Sigmoid colon (tissue), 7 donors: ENCODE results near the gene PSMB7. TPM values are rescaled to one million over a fixed set of nuclear protein-coding genes. Genes with fewer than 3 reads are reported as not detected.

Source experiments
- DNase-seq: peaks from one replicate; pipeline ENCODE4 v3.0.0-alpha.2; 2019
- H3K27ac ChIP-seq, 4 donors: fragments of 200-600 bp; sonication (generic); one replicate each; pipeline ENCODE4 v1.5.1; 2016 to 2019; ENCODE audit warnings: mild to moderate bottlenecking in 1 of 4
- H3K27me3 ChIP-seq, 3 donors: fragments of 200-600 bp; sonication (generic); one replicate each; pipeline ENCODE4 v1.5.1; 2019; ENCODE audit warnings: mild to moderate bottlenecking in 1 of 3
- H3K36me3 ChIP-seq, 4 donors: fragments of 200-600 bp; sonication (generic); one replicate each; pipeline ENCODE4 v1.5.1; 2016 to 2019
- H3K4me1 ChIP-seq, 4 donors: fragments of 200-600 bp; sonication (generic); one replicate each; pipeline ENCODE4 v1.5.1; 2017 to 2019
- H3K4me3 ChIP-seq, 4 donors: fragments of 200-600 bp; sonication (generic); one replicate each; pipeline ENCODE4 v1.5.1; 2017 to 2019; ENCODE audit warnings: mild to moderate bottlenecking in 2 of 4, moderate library complexity in 1 of 4
- H3K9me3 ChIP-seq, 4 donors: fragments of 200-600 bp in 3 of 4; sonication (generic) in 3 of 4; one replicate each; pipeline versions ENCODE4 v1.5.1 to v1.6.1; 2013 to 2019
- CTCF ChIP-seq, 4 experiments: fragments of 450-650 bp in 3 of 4; fragments of 200-600 bp in 1 of 4; IDR thresholded peaks; one replicate each; pipeline ENCODE4 v1.5.1; 2016 to 2019; ENCODE audit warnings: antibody characterized with exemption in 4 of 4, mild to moderate bottlenecking in 3 of 4, moderate library complexity in 2 of 4
- EP300 ChIP-seq, 4 donors: sonication (generic); formaldehyde crosslinking; IDR thresholded peaks; one replicate each; pipeline ENCODE4 v1.6.1; 2017; ENCODE audit warnings: antibody characterized with exemption in 4 of 4
- POLR2A ChIP-seq, 2 donors: fragments of 450-650 bp; IDR thresholded peaks; one replicate each; pipeline ENCODE4 v1.6.1; 2016; ENCODE audit warnings: antibody characterized with exemption in 2 of 2, mild to moderate bottlenecking in 2 of 2, moderate library complexity in 2 of 2
- POLR2AphosphoS5 ChIP-seq, 4 donors: sonication (generic); formaldehyde crosslinking; IDR thresholded peaks; one replicate each; pipeline ENCODE4 v1.6.1; 2017; ENCODE audit warnings: antibody characterized with exemption in 4 of 4
- WGBS, 2 donors: extraction: QIAGEN DNeasy Blood & Tissue Kit; methylation state at CpG; one replicate each; pipeline ENCODE4 v1.1.7; 2013; 5-methylcytosine and 5-hydroxymethylcytosine counted together
- intact Hi-C: fragments of 100-400 bp; cut with DNase I; formaldehyde crosslinking; loops from one replicate; pipeline ENCODE4 v1.15.1; 2023
- polyA plus RNA-seq, 3 donors: library from polyadenylated mRNA; stranded (reverse); fragments of 200-250 nt; gene quantifications; one replicate each; pipeline ENCODE4 v1.2.3, GENCODE V29; 2013
- total RNA-seq, 4 donors: library from RNA; depleted of rRNA; stranded (reverse); fragments of >200 nt; gene quantifications; one replicate each; pipeline ENCODE4 v1.1.0, GENCODE V29; 2016
- donor health status: healthy with polysubstance abuse.
- donor health status: Bipolar disorder and iron deficiency.
- donor health status: healthy.

PSMB7 gene
- total and polyA plus RNA-seq, 7 donors, result 136 to 179 (median 171) TPM

DNA sequence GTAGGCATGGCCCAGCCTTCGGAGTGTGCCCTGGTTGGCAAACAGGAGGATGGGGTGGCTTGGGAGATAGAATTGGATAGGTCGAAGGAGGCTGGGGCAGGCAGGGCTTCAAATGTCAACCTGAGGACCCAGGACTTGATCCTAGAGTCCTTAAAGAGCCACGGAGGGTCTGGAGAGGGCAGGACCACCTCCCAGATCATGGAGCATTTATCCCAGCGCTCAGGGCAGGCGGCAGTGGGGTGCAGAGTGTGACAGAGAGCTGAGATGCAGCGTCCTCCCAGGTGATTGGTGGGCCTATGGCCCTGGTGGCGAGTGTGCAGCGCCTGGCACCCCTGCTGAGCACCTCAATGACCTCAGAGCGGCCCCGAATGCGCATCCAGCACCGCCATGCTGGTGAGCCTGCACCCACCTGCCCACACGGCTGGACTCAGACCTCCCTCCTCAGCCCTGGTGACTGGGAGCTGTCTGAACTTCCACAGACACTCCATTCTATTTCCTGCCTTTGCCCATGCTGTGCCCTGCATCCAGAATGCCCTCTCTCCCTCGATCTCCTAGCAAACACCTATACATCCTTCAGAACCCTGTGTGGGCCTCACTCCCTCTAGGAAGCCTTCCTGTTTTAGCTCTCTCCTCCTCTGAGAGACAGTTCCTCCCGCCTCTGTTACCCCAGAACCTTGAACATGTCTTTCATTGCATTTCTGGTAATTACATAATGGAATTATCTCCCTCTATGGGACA is 41.3 kb upstream of the PSMB7 start:
- intact Hi-C loops, result no loop called here
- Histone ChIP-seq H3K9me3 (no peaks in the 10 kb centered on the region), H3K36me3 (no peaks in the 10 kb centered on the region), H3K27me3 (peaks cover 20 to 36% (median 29%) of the 10 kb centered on the region in 3 donors), H3K27ac (no peak overlapping the region), H3K4me1 (peaks cover 0 to 8% (median 2%) of the 10 kb centered on the region in 4 donors), H3K4me3 (no peak overlapping the region)
- DNase-seq, result peak; percentile 20
- 75% methylated on average over 15 of the region's 15 CpGs for WGBS, 2 donors
- TF ChIP-seq POLR2A (IDR thresholded peaks at IDR 0.05) (no peak), CTCF (IDR thresholded peaks at IDR 0.05) (no peak), POLR2AphosphoS5 (IDR thresholded peaks at IDR 0.05) (no peak), EP300 (IDR thresholded peaks at IDR 0.05) (no peak)

DNA sequence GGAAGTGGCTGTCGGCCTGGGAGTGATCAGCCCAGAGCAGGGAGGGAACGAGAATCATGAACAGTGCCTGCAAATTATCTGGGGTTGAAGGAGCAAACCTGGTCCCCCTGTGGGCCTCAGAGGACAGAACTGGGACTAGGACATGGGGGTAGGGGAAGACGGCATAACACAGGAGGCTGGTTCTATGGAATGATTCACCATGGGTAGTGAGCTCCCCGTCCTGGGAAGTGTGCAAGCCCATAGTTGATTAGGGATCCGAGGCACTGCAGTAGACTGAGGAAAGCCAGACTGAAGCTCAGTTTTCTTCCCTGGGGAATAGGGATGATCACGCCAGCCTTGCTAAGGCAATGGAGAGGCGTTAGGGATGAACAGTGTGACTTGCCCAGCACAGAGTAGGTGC is 40.6 kb upstream of the PSMB7 start:
- H3K36me3 ChIP-seq, result no peaks in the 10 kb centered on the region
- WGBS, 2 donors, result 81 to 86% methylated on average over 7 of the region's 7 CpGs
- H3K27ac ChIP-seq, result no peak overlapping the region
- H3K27me3 ChIP-seq, result peaks cover 27 to 43% (median 36%) of the 10 kb centered on the region in 3 donors
- intact Hi-C loops, result no loop called here
- no peak for TF ChIP-seq CTCF (IDR thresholded peaks at IDR 0.05)
- no peak for TF ChIP-seq EP300 (IDR thresholded peaks at IDR 0.05)
- TF ChIP-seq POLR2A (IDR thresholded peaks at IDR 0.05), result no peak
- no peak for TF ChIP-seq POLR2AphosphoS5 (IDR thresholded peaks at IDR 0.05)
- no peak overlapping the region for H3K4me3 ChIP-seq
- H3K4me1 ChIP-seq, result peaks cover 0 to 9% (median 2%) of the 10 kb centered on the region in 4 donors
- no peaks in the 10 kb centered on the region for H3K9me3 ChIP-seq
- peak; percentile 21 for DNase-seq

DNA sequence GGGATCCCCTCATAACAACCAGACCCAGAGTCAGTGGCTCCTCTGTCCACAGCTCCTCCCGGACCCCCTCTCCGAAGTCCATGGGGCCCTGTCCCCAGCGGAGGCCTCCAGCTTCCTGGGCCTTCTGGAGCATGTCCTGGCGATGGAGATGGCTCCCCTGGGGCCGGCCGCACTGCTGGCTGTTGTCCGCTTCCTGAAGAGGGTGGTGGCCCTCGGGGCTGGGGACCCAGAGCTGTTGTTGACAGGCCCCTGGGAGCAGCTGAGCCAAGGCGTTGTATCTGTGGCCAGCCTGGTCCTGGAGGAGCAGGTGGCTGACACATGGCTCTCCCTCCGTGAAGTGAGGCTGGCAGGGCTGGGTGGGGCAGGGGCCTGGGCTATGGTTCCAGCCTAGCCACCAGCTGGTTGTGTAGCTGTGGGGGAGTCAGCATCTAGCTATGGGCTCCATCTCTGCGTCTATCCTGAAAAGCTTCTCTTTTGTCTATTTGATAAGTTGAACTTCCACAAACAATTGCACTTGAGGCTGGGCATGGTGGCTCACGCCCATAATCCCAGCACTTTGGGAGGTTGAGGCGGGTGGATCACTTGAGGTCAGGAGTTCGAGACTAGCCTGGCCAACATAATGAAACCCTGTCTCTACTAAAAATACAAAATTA is 39.7 kb upstream of the PSMB7 start:
- H3K4me1 ChIP-seq, result peaks cover 0 to 16% (median 6%) of the 10 kb centered on the region in 4 donors
- WGBS, 2 donors, result 81 to 86% methylated on average over 14 of the region's 14 CpGs
- DNase-seq, result no peak
- H3K4me3 ChIP-seq, result no peak overlapping the region
- intact Hi-C loops, result no loop called here
- H3K36me3 ChIP-seq, result no peaks in the 10 kb centered on the region
- no peak overlapping the region for H3K27ac ChIP-seq
- peaks cover 36 to 52% (median 45%) of the 10 kb centered on the region in 3 donors for H3K27me3 ChIP-seq
- no peak for TF ChIP-seq POLR2A (IDR thresholded peaks at IDR 0.05)
- H3K9me3 ChIP-seq, result no peaks in the 10 kb centered on the region

GRCh38 chr9:124454296-124454695 is 39.1 kb upstream of the PSMB7 start:
- Histone ChIP-seq H3K9me3 (no peaks in the 10 kb centered on the region), H3K36me3 (no peaks in the 10 kb centered on the region), H3K27me3 (peaks cover 39 to 56% (median 51%) of the 10 kb centered on the region in 3 donors), H3K4me3 (no peak overlapping the region), H3K4me1 (peaks cover 0 to 16% (median 6%) of the 10 kb centered on the region in 4 donors), H3K27ac (no peak overlapping the region)
- TF ChIP-seq CTCF (IDR thresholded peaks at IDR 0.05) (no peak), EP300 (IDR thresholded peaks at IDR 0.05) (no peak), POLR2A (IDR thresholded peaks at IDR 0.05) (no peak), POLR2AphosphoS5 (IDR thresholded peaks at IDR 0.05) (no peak)
- WGBS, 2 donors, result 71 to 90% methylated on average over 9 of the region's 9 CpGs
- no peak for DNase-seq
- intact Hi-C loops, result no loop called here

DNA sequence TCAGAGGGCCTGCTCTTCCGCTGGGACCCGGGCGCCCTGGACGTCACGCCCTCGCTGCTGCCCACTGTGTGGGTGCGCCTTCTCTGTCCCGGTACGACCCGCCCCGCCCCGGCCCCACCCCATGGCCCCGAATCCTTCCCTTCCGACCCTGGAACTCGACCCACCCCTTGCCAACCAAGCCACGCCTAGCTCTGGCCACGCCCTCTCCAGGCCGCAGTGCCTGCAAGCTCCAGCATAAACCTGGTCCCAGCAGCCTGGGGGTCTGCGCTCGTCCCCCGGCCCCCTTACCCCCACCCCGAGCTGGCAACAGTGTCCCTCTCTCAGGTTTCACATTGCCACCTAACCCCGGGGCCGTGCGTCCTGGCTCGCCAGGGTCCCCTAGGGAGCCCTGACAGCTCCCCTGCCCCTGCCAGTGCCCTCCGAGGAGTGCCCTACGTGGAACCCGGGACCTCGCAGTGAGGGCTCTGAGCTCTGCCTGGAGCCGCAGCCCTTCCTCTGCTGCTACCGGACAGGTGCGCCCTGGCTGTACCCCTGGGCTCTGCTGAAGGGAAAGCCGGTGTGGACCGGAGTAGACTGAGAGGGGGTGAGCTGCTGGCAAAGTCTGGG is 38.4 kb upstream of the PSMB7 start:
- intact Hi-C loops, result no loop called here
- Histone ChIP-seq H3K4me3 (no peak overlapping the region), H3K4me1 (peaks cover 0 to 16% (median 6%) of the 10 kb centered on the region in 4 donors), H3K36me3 (no peaks in the 10 kb centered on the region), H3K9me3 (no peaks in the 10 kb centered on the region), H3K27me3 (peaks cover 39 to 56% (median 52%) of the 10 kb centered on the region in 3 donors), H3K27ac (no peak overlapping the region)
- TF ChIP-seq POLR2AphosphoS5 (IDR thresholded peaks at IDR 0.05), result no peak
- TF ChIP-seq EP300 (IDR thresholded peaks at IDR 0.05), result no peak
- no peak for TF ChIP-seq POLR2A (IDR thresholded peaks at IDR 0.05)
- no peak for TF ChIP-seq CTCF (IDR thresholded peaks at IDR 0.05)
- DNase-seq, result no peak
- WGBS, 2 donors, result 16 to 27% methylated on average over 35 of the region's 35 CpGs
